ENCODE data around the gene CACNA2D3.

DNA sequence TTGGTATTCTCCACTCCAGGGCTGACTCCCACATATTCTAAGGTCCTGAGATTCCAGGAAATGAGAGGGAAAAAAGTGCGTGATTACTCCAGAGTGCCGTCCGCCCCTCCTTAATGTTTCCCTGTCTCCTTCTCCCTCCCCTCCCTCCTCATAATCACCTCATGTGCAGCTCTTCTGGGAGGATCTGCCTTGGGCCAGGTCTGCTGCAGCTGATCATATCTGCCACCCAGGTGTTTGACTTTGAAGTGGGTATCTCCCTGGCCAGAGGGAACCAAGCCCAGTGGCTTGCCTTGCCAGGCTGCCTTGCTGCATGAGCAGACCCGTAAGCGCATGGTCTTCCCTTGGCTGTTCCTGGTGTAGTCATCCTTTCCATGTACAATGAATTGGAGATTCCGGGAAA is 833.6 kb downstream of the CACNA2D3 start:
- TF ChIP-seq, protein P1, sequence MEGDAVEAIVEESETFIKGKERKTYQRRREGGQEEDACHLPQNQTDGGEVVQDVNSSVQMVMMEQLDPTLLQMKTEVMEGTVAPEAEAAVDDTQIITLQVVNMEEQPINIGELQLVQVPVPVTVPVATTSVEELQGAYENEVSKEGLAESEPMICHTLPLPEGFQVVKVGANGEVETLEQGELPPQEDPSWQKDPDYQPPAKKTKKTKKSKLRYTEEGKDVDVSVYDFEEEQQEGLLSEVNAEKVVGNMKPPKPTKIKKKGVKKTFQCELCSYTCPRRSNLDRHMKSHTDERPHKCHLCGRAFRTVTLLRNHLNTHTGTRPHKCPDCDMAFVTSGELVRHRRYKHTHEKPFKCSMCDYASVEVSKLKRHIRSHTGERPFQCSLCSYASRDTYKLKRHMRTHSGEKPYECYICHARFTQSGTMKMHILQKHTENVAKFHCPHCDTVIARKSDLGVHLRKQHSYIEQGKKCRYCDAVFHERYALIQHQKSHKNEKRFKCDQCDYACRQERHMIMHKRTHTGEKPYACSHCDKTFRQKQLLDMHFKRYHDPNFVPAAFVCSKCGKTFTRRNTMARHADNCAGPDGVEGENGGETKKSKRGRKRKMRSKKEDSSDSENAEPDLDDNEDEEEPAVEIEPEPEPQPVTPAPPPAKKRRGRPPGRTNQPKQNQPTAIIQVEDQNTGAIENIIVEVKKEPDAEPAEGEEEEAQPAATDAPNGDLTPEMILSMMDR (IDR thresholded peaks at IDR 0.05; ENCODE audit: low read length) = no peak
- no peak for TF ChIP-seq EZH2 (optimal IDR thresholded peaks at IDR 0.05; ENCODE audit: low read depth, low read length)
